Keratinocyte (primary cell): ENCODE results near the gene SYT1. TPM values are rescaled to one million over a fixed set of nuclear protein-coding genes. Genes with fewer than 3 reads are reported as not detected.

Source experiments
- DNase-seq: peaks from one replicate; pipeline ENCODE4 v3.0.0-alpha.2; 2011; ENCODE audit warnings: low read depth, missing footprints, low spot score
- FAIRE-seq: peaks from 2 replicates; lab custom pipeline; 2011; peaks lifted over from hg19 to GRCh38; lab: Jason Lieb, UNC
- H2AFZ ChIP-seq: 2 replicates; pipeline ENCODE4 v1.6.0; 2012; ENCODE audit warnings: low read length, control low read depth, inconsistent platforms; ENCODE audit not compliant: control insufficient read depth
- H3K27ac ChIP-seq: 2 replicates; pipeline ENCODE4 v1.5.1; 2011; ENCODE audit warnings: low read length; ENCODE audit not compliant: control insufficient read depth, insufficient read depth
- H3K27me3 ChIP-seq: 3 replicates; pipeline ENCODE4 v1.6.0; 2011; ENCODE audit warnings: low read length; ENCODE audit not compliant: control insufficient read depth, insufficient read depth; ENCODE audit errors: extremely low read depth
- H3K36me3 ChIP-seq, 2 experiments: 2 replicates in 1 of 2; 3 replicates in 1 of 2; pipeline ENCODE4 v1.5.1; 2011; ENCODE audit warnings: low read length in 2 of 2, mild to moderate bottlenecking in 1 of 2; ENCODE audit not compliant: control insufficient read depth in 2 of 2, insufficient read depth in 2 of 2; ENCODE audit errors: extremely low read depth in 1 of 2
- H3K4me1 ChIP-seq: 3 replicates; pipeline ENCODE4 v1.5.1; 2011; ENCODE audit warnings: low read length; ENCODE audit not compliant: control insufficient read depth, insufficient read depth; ENCODE audit errors: extremely low read depth
- H3K4me2 ChIP-seq: 3 replicates; pipeline ENCODE4 v1.6.0; 2011; ENCODE audit warnings: low read depth, low read length; ENCODE audit not compliant: control insufficient read depth, insufficient read depth; ENCODE audit errors: extremely low read depth
- H3K4me3 ChIP-seq, 3 experiments: fragments of 200-600 bp in 1 of 3; sonication (generic) in 1 of 3; 2 replicates in 2 of 3; 3 replicates in 1 of 3; pipeline ENCODE4 v1.5.1; 2011 to 2016; ENCODE audit warnings: low read length in 3 of 3, mild to moderate bottlenecking in 3 of 3, control low read depth in 2 of 3, inconsistent platforms in 1 of 3, low read depth in 1 of 3, mixed read lengths in 1 of 3, mixed run types in 1 of 3, moderate library complexity in 1 of 3; ENCODE audit not compliant: control insufficient read depth in 2 of 3, insufficient read depth in 2 of 3; ENCODE audit errors: extremely low read depth in 1 of 3
- H3K79me2 ChIP-seq: 2 replicates; pipeline ENCODE4 v1.6.0; 2012; ENCODE audit warnings: low read length; ENCODE audit not compliant: control insufficient read depth, insufficient read depth
- H3K9ac ChIP-seq: 3 replicates; pipeline ENCODE4 v1.6.0; 2011; ENCODE audit warnings: low read length; ENCODE audit not compliant: control insufficient read depth, insufficient read depth; ENCODE audit errors: extremely low read depth
- H3K9me1 ChIP-seq: 3 replicates; pipeline ENCODE4 v1.6.0; 2011; ENCODE audit warnings: low read length; ENCODE audit not compliant: control insufficient read depth, insufficient read depth; ENCODE audit errors: extremely low read depth
- H3K9me3 ChIP-seq: 2 replicates; pipeline ENCODE4 v1.5.1; 2012; ENCODE audit warnings: low read depth, low read length; ENCODE audit not compliant: control insufficient read depth
- H4K20me1 ChIP-seq: 3 replicates; pipeline ENCODE4 v1.6.0; 2011; ENCODE audit warnings: low read length; ENCODE audit not compliant: control insufficient read depth, insufficient read depth; ENCODE audit errors: extremely low read depth
- CTCF ChIP-seq, 3 experiments: IDR thresholded peaks in 1 of 3; conservative IDR thresholded peaks in 1 of 3; optimal IDR thresholded peaks in 1 of 3; 2 replicates in 2 of 3; 3 replicates in 1 of 3; pipeline versions ENCODE3 to v1.5.1; 2011; ENCODE audit warnings: low read length in 3 of 3, mild to moderate bottlenecking in 3 of 3, moderate library complexity in 2 of 3, control low read depth in 1 of 3, inconsistent platforms in 1 of 3; ENCODE audit not compliant: insufficient read depth in 2 of 3; ENCODE audit errors: extremely low read depth in 1 of 3
- EZH2 ChIP-seq: IDR thresholded peaks from one replicate; pipeline ENCODE4 v1.6.1; 2012; ENCODE audit warnings: inconsistent platforms, mild to moderate bottlenecking, low read length, moderate library complexity
- dilution Hi-C: fragments of 300-500 bp; cut with MboI; formaldehyde crosslinking; loops from one replicate; pipeline ENCODE4 v1.7.0; 2020; ENCODE audit warnings: low sequenced_read_pairs; ENCODE audit not compliant: extremely low pct_ligation_motif_present
- polyA plus RNA-seq, 5 experiments: library from polyadenylated mRNA; depleted of rRNA in 3 of 5; stranded (reverse) in 3 of 5; stranded (forward) in 1 of 5; unstranded in 1 of 5; fragments of >200 nt; gene quantifications; 1 replicate in 1 of 5; 2 replicates in 3 of 5; 3 replicates in 1 of 5; pipeline versions ENCODE4 v1.2.1 to v1.2.3, GENCODE V29; 2011 to 2012; ENCODE audit warnings: missing spikeins in 2 of 5, low read depth in 1 of 5, low replicate concordance in 1 of 5

SYT1 gene
- polyA plus RNA-seq, 1 donor (not counting 4 experiments of a cell fraction or from before 2014, with no cell fraction given) = 6.1 TPM

GRCh38 chr12:78853231-78853630, 11.3 kb upstream of the SYT1 start:
- H3K36me3 ChIP-seq = no peaks in the 10 kb centered on the region
- no peaks in the 10 kb centered on the region for H3K9me1 ChIP-seq
- no peak overlapping the region for H3K4me3 ChIP-seq
- H3K4me1 ChIP-seq = no peaks in the 10 kb centered on the region
- DNase-seq (no peak), FAIRE-seq (no peak)
- H3K79me2 ChIP-seq = no peaks in the 10 kb centered on the region
- dilution Hi-C loops = no loop called here
- no peak overlapping the region for H2AFZ ChIP-seq
- no peaks in the 10 kb centered on the region for H3K27me3 ChIP-seq
- TF ChIP-seq CTCF (optimal IDR thresholded peaks at IDR 0.05 in 1 of 3, IDR thresholded peaks at IDR 0.05 in 1 of 3, conservative IDR thresholded peaks at IDR 0.05 in 1 of 3; ENCODE audit: extremely low read depth in 1 of 3, insufficient read depth in 2 of 3, low read length in 3 of 3) (no peak), EZH2 (no peak)
- no peak overlapping the region for H3K4me2 ChIP-seq
- H3K27ac ChIP-seq = no peak overlapping the region
- no peaks in the 10 kb centered on the region for H4K20me1 ChIP-seq
- no peaks in the 10 kb centered on the region for H3K9me3 ChIP-seq
- no peak overlapping the region for H3K9ac ChIP-seq

- dilution Hi-C loops = no loop called here
- H4K20me1 ChIP-seq = no peaks in the 10 kb centered on the region
- H3K9me1 ChIP-seq = no peaks in the 10 kb centered on the region
- peak overlapping the region; percentile 95 for H2AFZ ChIP-seq
- H3K9me3 ChIP-seq = no peaks in the 10 kb centered on the region
- no peak for TF ChIP-seq EZH2
- TF ChIP-seq CTCF (optimal IDR thresholded peaks at IDR 0.05 in 1 of 3, IDR thresholded peaks at IDR 0.05 in 1 of 3, conservative IDR thresholded peaks at IDR 0.05 in 1 of 3; ENCODE audit: extremely low read depth in 1 of 3, insufficient read depth in 2 of 3, low read length in 3 of 3) = no peak
- peak overlapping the region; percentile 57 to 81 (median 76) for H3K4me3 ChIP-seq
- H3K4me2 ChIP-seq = peak overlapping the region; percentile 93
- H3K36me3 ChIP-seq = no peaks in the 10 kb centered on the region
- peaks cover 7% of the 10 kb centered on the region for H3K4me1 ChIP-seq
- FAIRE-seq (no peak), DNase-seq (no peak)
- H3K27ac ChIP-seq = peak overlapping the region; percentile 39
- H3K27me3 ChIP-seq = peaks cover 31% of the 10 kb centered on the region
- no peaks in the 10 kb centered on the region for H3K79me2 ChIP-seq
- peak overlapping the region; percentile 68 for H3K9ac ChIP-seq
Observed at GRCh38 chr12:78863482-78864402, 832 bp upstream of the SYT1 start.
